ENCODE results near the gene ARHGAP40.

Gene ARHGAP40

DNA sequence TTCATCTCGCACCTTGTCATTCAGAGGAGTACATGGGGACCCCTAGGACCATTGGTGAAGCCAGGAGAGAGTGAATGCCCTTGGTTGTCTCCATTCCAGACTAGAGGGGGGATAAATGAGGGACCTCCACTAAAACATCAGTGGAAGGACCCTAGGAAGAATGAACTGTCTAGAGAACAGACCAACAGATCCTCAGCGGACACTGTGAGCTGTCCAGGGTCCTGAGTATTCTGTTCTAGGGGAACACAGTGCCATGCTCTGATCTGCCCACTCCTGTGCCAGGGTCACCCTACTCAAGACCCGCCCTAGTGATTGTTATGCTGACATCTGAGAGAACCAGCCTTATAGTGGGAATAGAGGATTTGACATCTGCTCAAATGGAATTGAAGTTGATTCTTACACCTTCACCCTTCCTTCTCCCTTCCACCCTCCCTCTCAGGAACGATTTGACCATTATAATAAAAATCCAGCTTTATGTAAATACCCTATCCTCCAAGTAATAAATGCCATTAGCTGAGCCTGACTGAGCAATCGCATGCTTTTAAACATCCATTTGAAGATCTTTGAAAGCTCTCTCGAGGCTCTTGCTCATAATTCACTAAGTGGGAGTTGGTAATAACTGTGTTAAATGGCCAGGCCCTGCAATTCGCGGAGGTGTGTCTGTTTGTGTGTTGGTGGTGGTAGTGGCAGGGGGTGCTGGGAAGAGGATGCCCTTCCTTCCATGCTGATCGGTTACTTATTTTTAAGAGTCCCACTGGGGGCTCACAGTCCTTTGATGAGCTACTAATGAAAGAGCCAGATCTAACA, 79.1 kb downstream of the ARHGAP40 start:
- DNase-seq (ENCODE audit: low read depth): no peak

- DNase-seq (ENCODE audit: low read depth): no peak
Observed at GRCh38 chr20:38685271-38685670, 83.7 kb downstream of the ARHGAP40 start.

GRCh38 chr20:38685853-38686473, 84.4 kb downstream of the ARHGAP40 start:
- DNase-seq (ENCODE audit: low read depth): peak; percentile 20

GRCh38 chr20:38692436-38693411, 91.1 kb downstream of the ARHGAP40 start:
- peak; percentile 31 for DNase-seq (ENCODE audit: low read depth)

DNA sequence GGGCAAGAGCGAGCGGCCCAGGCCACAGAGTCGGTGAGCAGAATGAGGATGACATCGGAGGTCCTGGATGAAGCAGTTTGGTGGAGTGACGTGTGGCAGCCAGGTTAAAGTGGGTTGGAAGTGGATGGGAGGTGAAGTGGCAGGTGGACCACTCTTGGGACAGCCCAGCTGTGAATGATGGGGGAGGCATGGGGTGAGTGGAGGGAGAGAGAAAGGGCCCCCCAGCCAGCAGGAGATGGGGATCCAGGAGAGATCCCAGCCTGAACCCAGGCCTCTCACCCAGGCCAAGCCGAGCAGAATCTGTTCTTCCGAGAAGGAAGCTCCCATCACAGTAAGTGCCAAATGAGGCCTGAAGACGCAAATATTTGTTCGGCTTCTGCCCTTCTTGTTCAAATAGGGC, 95.7 kb downstream of the ARHGAP40 start:
- DNase-seq (ENCODE audit: low read depth): no peak

- no peak for DNase-seq (ENCODE audit: low read depth)
Observed at GRCh38 chr20:38698541-38698940, 96.9 kb downstream of the ARHGAP40 start.

DNA sequence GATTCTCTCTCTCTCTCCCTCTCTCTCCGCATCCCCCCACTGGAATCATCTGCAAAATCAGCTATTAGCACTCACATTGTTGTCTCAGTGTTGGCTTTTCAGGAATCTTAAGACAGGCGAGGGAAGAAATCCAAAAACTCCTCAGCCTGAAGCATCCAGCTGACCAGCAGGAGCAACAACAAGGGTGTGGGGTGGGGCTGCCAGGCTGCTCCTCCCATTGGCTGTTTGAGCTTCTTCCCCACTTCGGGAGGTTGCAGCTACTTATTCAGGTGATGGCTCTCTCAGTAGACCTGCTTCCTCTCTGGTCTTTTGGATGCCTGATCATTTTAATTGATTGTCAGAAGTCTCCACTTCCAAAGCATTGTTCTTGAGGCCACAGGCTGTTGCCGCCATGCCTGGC, 98.5 kb downstream of the ARHGAP40 start:
- DNase-seq (ENCODE audit: low read depth): no peak

Data from fibroblast of gingiva (primary cell).